Suprapubic skin (tissue), 3 donors: ENCODE measurements around the gene CLBA1.

Experiments used
- CTCF ChIP-seq, 2 donors: fragments of 200-600 bp in 1 of 2; fragments of 450-650 bp in 1 of 2; sonication (generic) in 1 of 2; IDR thresholded peaks; one replicate each; pipeline ENCODE4 v1.5.1; 2016 to 2019; ENCODE audit warnings: antibody characterized with exemption in 2 of 2, mild to moderate bottlenecking in 1 of 2, moderate library complexity in 1 of 2
- POLR2A ChIP-seq, 2 donors: fragments of 450-650 bp; IDR thresholded peaks; one replicate each; pipeline ENCODE4 v1.6.1; 2017; ENCODE audit warnings: antibody characterized with exemption in 2 of 2, mild to moderate bottlenecking in 2 of 2, moderate library complexity in 2 of 2

DNA sequence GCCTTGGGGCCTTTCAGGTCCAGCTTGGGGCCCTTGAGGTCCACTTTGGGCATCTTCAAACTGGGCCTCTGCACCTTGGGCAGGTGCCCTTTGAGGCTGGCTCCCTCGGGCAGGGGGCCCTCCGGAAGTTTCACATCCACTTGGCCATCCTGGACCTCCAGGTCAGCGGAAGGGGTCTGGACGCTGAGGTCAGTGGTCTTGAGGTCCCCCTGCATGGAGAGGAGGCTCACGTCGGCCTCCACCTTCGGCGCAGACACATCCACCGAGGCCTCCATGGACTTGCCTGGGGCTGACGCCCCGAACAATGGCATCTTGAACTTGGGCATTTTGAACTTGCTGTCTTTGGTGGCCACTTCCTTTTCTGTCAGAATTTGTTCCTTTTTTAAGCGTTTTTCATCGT is 32.5 kb upstream of the CLBA1 start:
- TF ChIP-seq CTCF (IDR thresholded peaks at IDR 0.05) (no peak), POLR2A (IDR thresholded peaks at IDR 0.05) (no peak)
